ENCODE results near the gene ALDH9A1.
"Not testable (repeated sequence)": the region's sequence is repeated elsewhere in the genome, so short reads cannot be mapped to it uniquely, and the experiment has no call there.

The ALDH9A1 gene

DNA sequence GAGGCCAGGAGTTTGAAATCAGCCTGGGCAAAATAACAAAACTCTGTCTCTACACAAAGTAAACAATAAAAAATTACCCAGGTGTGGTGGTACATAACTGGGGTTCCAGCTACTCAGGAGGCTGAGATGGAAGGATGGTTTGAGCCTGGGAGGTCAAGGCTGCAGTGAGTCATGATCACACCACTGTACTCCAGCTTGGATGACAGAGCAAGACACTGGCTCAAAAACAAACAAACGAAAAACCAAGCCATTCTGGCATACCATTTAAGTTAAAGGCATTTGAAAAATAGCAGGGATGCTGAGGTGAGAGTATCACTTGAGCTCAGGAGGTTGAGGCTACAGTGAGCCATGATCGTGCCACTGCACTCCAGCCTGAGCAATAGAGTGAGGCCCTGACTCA lies 5.3 kb upstream of the ALDH9A1 start:
- DNase-seq (ENCODE audit: extremely low spot score) = no peak
- CTCF ChIA-PET = no interaction called here
- TF ChIP-seq FOXA1 (IDR thresholded peaks at IDR 0.05) (no peak), SP1 (IDR thresholded peaks at IDR 0.05) (no peak), ZNF384 (IDR thresholded peaks at IDR 0.05) (no peak), TARDBP (IDR thresholded peaks at IDR 0.05) (no peak), NFRKB (IDR thresholded peaks at IDR 0.05) (no peak), CTBP1 (IDR thresholded peaks at IDR 0.05; ENCODE audit: borderline replicate concordance) (no peak), SUZ12 (IDR thresholded peaks at IDR 0.05) (no peak), FOXK2 (IDR thresholded peaks at IDR 0.05) (no peak)
- TF ChIP-seq, protein P1, sequence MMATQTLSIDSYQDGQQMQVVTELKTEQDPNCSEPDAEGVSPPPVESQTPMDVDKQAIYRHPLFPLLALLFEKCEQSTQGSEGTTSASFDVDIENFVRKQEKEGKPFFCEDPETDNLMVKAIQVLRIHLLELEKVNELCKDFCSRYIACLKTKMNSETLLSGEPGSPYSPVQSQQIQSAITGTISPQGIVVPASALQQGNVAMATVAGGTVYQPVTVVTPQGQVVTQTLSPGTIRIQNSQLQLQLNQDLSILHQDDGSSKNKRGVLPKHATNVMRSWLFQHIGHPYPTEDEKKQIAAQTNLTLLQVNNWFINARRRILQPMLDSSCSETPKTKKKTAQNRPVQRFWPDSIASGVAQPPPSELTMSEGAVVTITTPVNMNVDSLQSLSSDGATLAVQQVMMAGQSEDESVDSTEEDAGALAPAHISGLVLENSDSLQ (IDR thresholded peaks at IDR 0.05) = no peak
- POLR2A ChIA-PET = interaction anchor here (1.5 kb wide), 1 partner anchor 8 kb away, joined by 4 read pairs; no protein-coding TSS in a partner anchor

DNA sequence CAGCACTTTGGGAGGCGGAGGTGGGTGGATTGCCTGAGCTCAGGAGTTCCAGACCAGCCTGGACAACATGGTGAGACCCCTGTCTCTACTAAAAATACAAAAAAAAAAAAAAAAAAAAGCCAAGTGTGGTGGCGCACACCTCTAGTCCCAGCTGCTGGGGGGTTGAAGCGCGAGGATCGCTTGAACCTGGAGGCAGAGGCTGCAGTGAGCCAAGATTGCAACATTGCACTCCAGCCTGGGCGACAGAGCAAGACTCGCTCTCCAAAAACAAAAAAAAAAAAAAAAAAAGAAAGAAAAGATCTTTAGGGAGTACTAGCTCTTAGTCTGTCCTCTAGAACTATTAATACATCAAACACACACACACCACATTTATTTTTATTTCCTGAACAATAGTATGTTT lies 3.6 kb upstream of the ALDH9A1 start:
- CTCF ChIA-PET; DNase-seq (ENCODE audit: extremely low spot score); POLR2A ChIA-PET: not testable (repeated sequence)

- no peak for DNase-seq (ENCODE audit: extremely low spot score)
These were observed 1.2 kb upstream of the ALDH9A1 start for GRCh38 chr1:165699577-165699976.

DNA sequence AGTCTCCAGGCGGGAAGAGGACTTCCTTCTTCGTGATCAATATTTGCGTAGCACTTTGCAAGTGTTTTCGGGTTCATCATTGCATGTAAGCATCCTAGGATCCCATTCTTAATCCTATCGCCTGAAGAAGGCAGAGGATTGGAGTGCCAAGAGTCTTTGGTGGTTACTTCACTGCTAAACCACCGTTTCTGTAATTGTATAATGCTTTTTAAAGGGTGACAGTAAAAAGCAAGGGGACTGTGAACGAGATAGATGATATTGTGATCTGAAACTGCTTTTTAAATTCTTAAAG lies 345 bp upstream of the ALDH9A1 start:
- TF ChIP-seq ELF4 (IDR thresholded peaks at IDR 0.05) (no peak), L3MBTL2 (conservative IDR thresholded peaks at IDR 0.05) (0 out of 2 replicates have a peak, but pooled peaks have one; percentile 36)
- ChIA-PET POLR2A (interaction anchor here (0.6 to 1.6 kb wide), 6 partner anchors 9 to 130 kb away, joined by 3 to 9 read pairs (median 6); no protein-coding TSS in a partner anchor), CTCF (no interaction called here)
- no peak for DNase-seq (ENCODE audit: extremely low spot score)

More at GRCh38 chr1:165699577-165699976, 1.2 kb upstream of the ALDH9A1 start:
- TF ChIP-seq, protein P1 (IDR thresholded peaks at IDR 0.05) = no peak
- no peak for TF ChIP-seq FOXK2 (IDR thresholded peaks at IDR 0.05)
- no peak for TF ChIP-seq HDGF (IDR thresholded peaks at IDR 0.05; ENCODE audit: borderline replicate concordance)
- no peak for TF ChIP-seq LEF1 (IDR thresholded peaks at IDR 0.05; ENCODE audit: borderline replicate concordance)
- no peak for TF ChIP-seq FOXA1 (IDR thresholded peaks at IDR 0.05)
- TF ChIP-seq ELF4 (IDR thresholded peaks at IDR 0.05) = no peak
- TF ChIP-seq BHLHE40 (IDR thresholded peaks at IDR 0.05; ENCODE audit: borderline replicate concordance) = no peak
- no peak for TF ChIP-seq ZNF384 (IDR thresholded peaks at IDR 0.05)
- POLR2A ChIA-PET = interaction anchor here (0.6 kb wide), 1 partner anchor 22 kb away, joined by 3 read pairs; no protein-coding TSS in a partner anchor
- CTCF ChIA-PET = no interaction called here

- ChIA-PET CTCF (interaction anchor here (0.7 to 1.3 kb wide), 3 partner anchors 11 to 96 kb away, joined by 3 to 4 read pairs (median 3); no protein-coding TSS in a partner anchor), POLR2A (interaction anchor here (0.6 to 1.6 kb wide), 11 partner anchors 11 to 313 kb away, joined by 3 to 9 read pairs (median 4); partner anchors contain the start of gene TMCO1)
- TF ChIP-seq L3MBTL2 (conservative IDR thresholded peaks at IDR 0.05) = no peak
- TF ChIP-seq ZNF384 (IDR thresholded peaks at IDR 0.05) = no peak
- no peak for TF ChIP-seq TARDBP (IDR thresholded peaks at IDR 0.05)
- TF ChIP-seq FOXK2 (IDR thresholded peaks at IDR 0.05) = no peak
- no peak for TF ChIP-seq HDGF (IDR thresholded peaks at IDR 0.05; ENCODE audit: borderline replicate concordance)
- TF ChIP-seq FOXA1 (IDR thresholded peaks at IDR 0.05) = no peak
- TF ChIP-seq CTBP1 (IDR thresholded peaks at IDR 0.05; ENCODE audit: borderline replicate concordance) = no peak
- no peak for TF ChIP-seq ELF4 (IDR thresholded peaks at IDR 0.05)
- TF ChIP-seq ARNT (IDR thresholded peaks at IDR 0.05) = no peak
- TF ChIP-seq FOXM1 (IDR thresholded peaks at IDR 0.05; ENCODE audit: borderline replicate concordance) = no peak
- no peak for TF ChIP-seq SUZ12 (IDR thresholded peaks at IDR 0.05)
- TF ChIP-seq LEF1 (IDR thresholded peaks at IDR 0.05; ENCODE audit: borderline replicate concordance) = no peak
- no peak for TF ChIP-seq SP1 (IDR thresholded peaks at IDR 0.05)
- no peak for DNase-seq (ENCODE audit: extremely low spot score)
These were observed 876 bp downstream of the ALDH9A1 start for GRCh38 chr1:165697491-165697880.

DNA sequence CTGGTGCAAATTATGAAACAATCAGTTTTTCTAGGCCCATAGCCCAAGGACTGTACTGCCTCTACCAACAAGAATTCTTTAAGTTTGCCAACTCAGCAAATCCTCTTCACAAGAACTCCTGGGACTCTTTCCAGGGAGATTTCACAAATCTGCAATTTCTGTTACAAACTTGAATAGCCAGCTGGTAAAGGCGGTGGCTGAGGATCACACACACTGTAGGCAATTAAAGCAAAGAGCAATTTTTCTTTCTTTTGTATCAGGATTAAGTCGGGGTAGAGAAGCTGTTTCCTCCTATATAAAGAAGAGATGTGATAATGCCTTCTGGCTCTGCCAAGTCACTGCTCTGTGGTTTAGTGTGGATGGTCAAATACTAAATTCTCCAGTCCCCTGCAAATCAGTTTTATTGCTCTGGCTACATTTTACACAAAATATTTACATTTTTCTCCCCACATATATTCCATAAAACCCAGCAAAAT lies 1.7 kb downstream of the ALDH9A1 start:
- CTCF ChIA-PET = no interaction called here
- no peak for DNase-seq (ENCODE audit: extremely low spot score)
- POLR2A ChIA-PET = no interaction called here
- no peak for TF ChIP-seq L3MBTL2 (conservative IDR thresholded peaks at IDR 0.05)
- TF ChIP-seq SUZ12 (IDR thresholded peaks at IDR 0.05) = no peak
- TF ChIP-seq LEF1 (IDR thresholded peaks at IDR 0.05; ENCODE audit: borderline replicate concordance) = no peak
- no peak for TF ChIP-seq CTBP1 (IDR thresholded peaks at IDR 0.05; ENCODE audit: borderline replicate concordance)
- TF ChIP-seq FOXK2 (IDR thresholded peaks at IDR 0.05) = no peak
- no peak for TF ChIP-seq SP1 (IDR thresholded peaks at IDR 0.05)
- TF ChIP-seq BHLHE40 (IDR thresholded peaks at IDR 0.05; ENCODE audit: borderline replicate concordance) = no peak
- no peak for TF ChIP-seq HDGF (IDR thresholded peaks at IDR 0.05; ENCODE audit: borderline replicate concordance)
- TF ChIP-seq NFRKB (IDR thresholded peaks at IDR 0.05) = no peak

- TF ChIP-seq, protein P1 (IDR thresholded peaks at IDR 0.05) = no peak
- TF ChIP-seq NFRKB (IDR thresholded peaks at IDR 0.05) (no peak), ARNT (IDR thresholded peaks at IDR 0.05) (no peak), FOXA1 (IDR thresholded peaks at IDR 0.05) (no peak), FOXM1 (IDR thresholded peaks at IDR 0.05; ENCODE audit: borderline replicate concordance) (no peak), ELF4 (IDR thresholded peaks at IDR 0.05) (no peak), ZNF384 (IDR thresholded peaks at IDR 0.05) (no peak), HDGF (IDR thresholded peaks at IDR 0.05; ENCODE audit: borderline replicate concordance) (no peak), SP1 (IDR thresholded peaks at IDR 0.05) (no peak), SUZ12 (IDR thresholded peaks at IDR 0.05) (no peak), CTBP1 (IDR thresholded peaks at IDR 0.05; ENCODE audit: borderline replicate concordance) (no peak), FOXK2 (IDR thresholded peaks at IDR 0.05) (no peak), BHLHE40 (IDR thresholded peaks at IDR 0.05; ENCODE audit: borderline replicate concordance) (no peak), TARDBP (IDR thresholded peaks at IDR 0.05) (no peak), LEF1 (IDR thresholded peaks at IDR 0.05; ENCODE audit: borderline replicate concordance) (no peak), L3MBTL2 (conservative IDR thresholded peaks at IDR 0.05) (no peak)
- POLR2A ChIA-PET = no interaction called here
- no peak for DNase-seq (ENCODE audit: extremely low spot score)
- CTCF ChIA-PET = no interaction called here
These were observed 3.3 kb downstream of the ALDH9A1 start for GRCh38 chr1:165695031-165695430.

All from HEK293T (cell line).